Endothelial cell of umbilical vein (primary cell): ENCODE data around the gene NOP9. TPM values are rescaled to one million over a fixed set of nuclear protein-coding genes. Genes with fewer than 3 reads are reported as not detected.

Experiments used
- BruUV-seq: library from RNA; stranded (reverse); fragments of 400-500 nt; replicated peaks from 2 replicates; lab custom pipeline; 2021; lab: Mats Ljungman, UMichigan
- CTCF ChIA-PET: fragments of 300-600, 350-600 bp; sonication (Branson Sonifier 250); formaldehyde crosslinking; loops from one replicate; lab custom pipeline; 2021; ENCODE audit warnings: antibody characterized with exemption, inconsistent platforms; lab: Charles Lee
- POLR2A ChIA-PET: fragments of 300-600, 350-600 bp; sonication (Branson Sonifier 250); formaldehyde crosslinking; loops from one replicate; lab custom pipeline; 2021; ENCODE audit warnings: antibody characterized with exemption, inconsistent platforms; lab: Charles Lee
- DNase-seq: peaks from one replicate; pipeline ENCODE4 v3.0.0-alpha.2; 2011; ENCODE audit warnings: low read depth, low spot score
- FAIRE-seq: peaks from 2 replicates; lab custom pipeline; 2011; peaks lifted over from hg19 to GRCh38; lab: Jason Lieb, UNC
- H2AFZ ChIP-seq: 2 replicates; pipeline ENCODE4 v1.6.0; 2012; ENCODE audit warnings: low read depth, low read length, control low read depth, inconsistent platforms
- H3K27ac ChIP-seq: 2 replicates; pipeline ENCODE4 v1.5.1; 2011; ENCODE audit warnings: low read depth, mild to moderate bottlenecking, control low read depth, low read length, moderate library complexity; ENCODE audit not compliant: insufficient read depth
- H3K27me3 ChIP-seq, 2 experiments: 2 replicates each; pipeline versions ENCODE4 v1.6.0 to v1.6.1; 2011; ENCODE audit warnings: low read length in 2 of 2, mixed read lengths in 1 of 2; ENCODE audit not compliant: control insufficient read depth in 2 of 2, insufficient read depth in 2 of 2
- H3K36me3 ChIP-seq, 2 experiments: 2 replicates in 1 of 2; 3 replicates in 1 of 2; pipeline ENCODE4 v1.5.1; 2011; ENCODE audit warnings: low read length in 2 of 2, mild to moderate bottlenecking in 1 of 2, moderate library complexity in 1 of 2; ENCODE audit not compliant: control insufficient read depth in 2 of 2, insufficient read depth in 2 of 2; ENCODE audit errors: extremely low read depth in 1 of 2
- H3K4me1 ChIP-seq: 3 replicates; pipeline ENCODE4 v1.5.1; 2011; ENCODE audit warnings: mild to moderate bottlenecking, low read length; ENCODE audit not compliant: control insufficient read depth, insufficient read depth; ENCODE audit errors: extremely low read depth
- H3K4me2 ChIP-seq: 2 replicates; pipeline ENCODE4 v1.6.1; 2011; ENCODE audit warnings: low read length, control low read depth, mixed read lengths; ENCODE audit not compliant: insufficient read depth
- H3K4me3 ChIP-seq, 3 experiments: fragments of 200-600 bp in 1 of 3; sonication (generic), shearing (Covaris generic) in 1 of 3; replicated peaks in 1 of 3; 2 replicates each; pipeline ENCODE4 v1.5.1; 2011 to 2016; ENCODE audit warnings: control low read depth in 3 of 3, low read length in 3 of 3, mild to moderate bottlenecking in 2 of 3, inconsistent platforms in 1 of 3, low read depth in 1 of 3, moderate library complexity in 1 of 3; ENCODE audit not compliant: insufficient read depth in 1 of 3
- H3K79me2 ChIP-seq: 2 replicates; pipeline ENCODE4 v1.6.0; 2012; ENCODE audit warnings: low read length, inconsistent platforms; ENCODE audit not compliant: control insufficient read depth, insufficient read depth
- H3K9ac ChIP-seq: replicated peaks from 2 replicates; pipeline ENCODE3; 2011; ENCODE audit warnings: low read length, control low read depth; ENCODE audit not compliant: insufficient read depth; ENCODE audit errors: extremely low read depth
- H3K9me1 ChIP-seq: replicated peaks from 3 replicates; pipeline ENCODE4 v1.6.0; 2011; ENCODE audit warnings: mild to moderate bottlenecking, low read length; ENCODE audit not compliant: control insufficient read depth, insufficient read depth; ENCODE audit errors: extremely low read depth
- H3K9me3 ChIP-seq: replicated peaks from 2 replicates; pipeline ENCODE4 v1.5.1; 2012; ENCODE audit warnings: low read length, inconsistent platforms; ENCODE audit not compliant: control insufficient read depth, insufficient read depth
- H4K20me1 ChIP-seq: replicated peaks from 2 replicates; pipeline ENCODE3; 2011; ENCODE audit warnings: mild to moderate bottlenecking, low read length; ENCODE audit not compliant: control insufficient read depth, insufficient read depth; ENCODE audit errors: extremely low read depth
- EZH2 ChIP-seq: IDR thresholded peaks from 2 replicates; pipeline ENCODE4 v1.6.1; 2012; ENCODE audit warnings: borderline replicate concordance, low read depth, mild to moderate bottlenecking, moderate library complexity, low read length, inconsistent platforms; ENCODE audit not compliant: severe bottlenecking
- FOS ChIP-seq: IDR thresholded peaks from 2 replicates; pipeline ENCODE4 v1.6.1; 2011; ENCODE audit warnings: mild to moderate bottlenecking, low read length, moderate library complexity, borderline replicate concordance; ENCODE audit not compliant: insufficient read depth
- GATA2 ChIP-seq: IDR thresholded peaks from 2 replicates; pipeline ENCODE4 v1.7.0; 2011; ENCODE audit warnings: low read depth, mild to moderate bottlenecking, moderate library complexity, mixed read lengths, low read length; ENCODE audit not compliant: insufficient read length, insufficient read depth
- JUN ChIP-seq: IDR thresholded peaks from 2 replicates; pipeline ENCODE4 v1.6.1; 2011; ENCODE audit warnings: borderline replicate concordance, low read depth; ENCODE audit not compliant: insufficient read length, insufficient read depth
- MYC ChIP-seq: IDR thresholded peaks from one replicate; pipeline ENCODE4 v1.6.1; 2011; ENCODE audit warnings: mild to moderate bottlenecking, low read depth, low read length
- POLR2A ChIP-seq: IDR thresholded peaks from 2 replicates; pipeline ENCODE4 v1.6.1; 2012; ENCODE audit warnings: low read depth, mild to moderate bottlenecking, control low read depth, low read length
- POLR2AphosphoS5 ChIP-seq: IDR thresholded peaks from 2 replicates; pipeline ENCODE4 v1.6.1; 2012; ENCODE audit warnings: low read depth, mild to moderate bottlenecking, control low read depth, low read length, moderate library complexity; ENCODE audit not compliant: insufficient read depth
- dilution Hi-C: fragments of 300-500 bp; cut with MboI; formaldehyde crosslinking; loops from one replicate; pipeline ENCODE4 v1.15.0; 2019; ENCODE audit warnings: low sequenced_read_pairs; ENCODE audit not compliant: extremely low pct_ligation_motif_present
- intact Hi-C: fragments of 100-400 bp; cut with micrococcal nuclease; formaldehyde crosslinking; loops from one replicate; pipeline ENCODE4 v1.10.0; 2022
- polyA plus RNA-seq, 4 experiments: library from polyadenylated mRNA; depleted of rRNA in 3 of 4; stranded (reverse) in 3 of 4; unstranded in 1 of 4; fragments of >200 nt; gene quantifications; 2 replicates each; pipeline versions ENCODE4 v1.2.1 to v1.2.3, GENCODE V29; 2011 to 2012; ENCODE audit warnings: missing spikeins in 1 of 4
- total RNA-seq: library from RNA; stranded (reverse); gene quantifications from 2 replicates; pipeline ENCODE4 v1.2.3, GENCODE V29; 2021
- TF ChIP-seq, protein P1 (sequence below): IDR thresholded peaks from 2 replicates; pipeline ENCODE4 v1.6.1; 2011; ENCODE audit not compliant: insufficient read depth, insufficient read length
- TF ChIP-seq, protein P2 (sequence below), 2 donors: IDR thresholded peaks; 1 replicate in 1 of 2; 2 replicates in 1 of 2; pipeline ENCODE4 v1.5.1; 2011; ENCODE audit warnings: low read length in 2 of 2, mild to moderate bottlenecking in 2 of 2, moderate library complexity in 2 of 2, control low read depth in 1 of 2, inconsistent platforms in 1 of 2, low read depth in 1 of 2; ENCODE audit not compliant: insufficient read depth in 1 of 2; ENCODE audit errors: extremely low read depth in 1 of 2

NOP9 gene
- total and polyA plus RNA-seq, 2 donors (not counting 3 experiments of a cell fraction or from before 2014, with no cell fraction given), result 16.2 to 31.0 TPM

DNA sequence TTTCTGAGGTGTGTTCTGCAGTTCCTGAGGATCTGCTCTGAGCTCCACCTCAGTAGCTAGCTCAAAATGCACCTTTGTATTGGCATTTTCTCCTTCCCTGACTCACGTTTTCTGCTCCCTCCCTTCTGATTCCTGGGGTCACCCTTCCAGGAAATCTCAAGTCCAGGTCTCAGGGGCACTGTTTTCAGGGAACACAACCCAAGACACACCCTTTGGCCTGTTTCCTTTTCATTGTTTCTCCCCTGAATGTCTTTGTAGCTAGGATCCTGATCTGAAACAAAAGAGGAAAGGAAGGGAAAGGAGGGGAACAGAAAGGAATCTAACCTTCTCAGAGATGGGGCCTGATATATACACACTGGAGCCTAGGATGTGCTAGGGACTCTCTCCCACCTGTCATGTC is 47.5 kb downstream of the NOP9 start:
- BruUV-seq, result no TSS peak
- dilution Hi-C loops, result no loop called here
- no peak overlapping the region for H3K9ac ChIP-seq
- intact Hi-C loops, result no loop called here
- FAIRE-seq (peak; percentile 55), DNase-seq (no peak)
- H3K4me3 ChIP-seq, result no peak overlapping the region
- H3K9me3 ChIP-seq, result no peaks in the 10 kb centered on the region
- no peak overlapping the region for H2AFZ ChIP-seq
- no peak overlapping the region for H3K4me2 ChIP-seq
- no peaks in the 10 kb centered on the region for H4K20me1 ChIP-seq
- H3K27me3 ChIP-seq, result peaks cover 24 to 28% of the 10 kb centered on the region in 2 experiments
- no peaks in the 10 kb centered on the region for H3K9me1 ChIP-seq
- no peak overlapping the region for H3K27ac ChIP-seq
- H3K4me1 ChIP-seq, result no peaks in the 10 kb centered on the region
- POLR2A ChIA-PET, result no interaction called here
- CTCF ChIA-PET, result interaction anchor here (1.0 to 5.7 kb wide), 5 partner anchors 12 to 89 kb away, joined by 3 to 57 read pairs (median 7); partner anchors contain the start of gene ADCY4
- no peaks in the 10 kb centered on the region for H3K36me3 ChIP-seq
- H3K79me2 ChIP-seq, result no peaks in the 10 kb centered on the region
- TF ChIP-seq, protein P1, sequence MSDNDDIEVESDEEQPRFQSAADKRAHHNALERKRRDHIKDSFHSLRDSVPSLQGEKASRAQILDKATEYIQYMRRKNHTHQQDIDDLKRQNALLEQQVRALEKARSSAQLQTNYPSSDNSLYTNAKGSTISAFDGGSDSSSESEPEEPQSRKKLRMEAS, result no peak
- TF ChIP-seq, protein P2, sequence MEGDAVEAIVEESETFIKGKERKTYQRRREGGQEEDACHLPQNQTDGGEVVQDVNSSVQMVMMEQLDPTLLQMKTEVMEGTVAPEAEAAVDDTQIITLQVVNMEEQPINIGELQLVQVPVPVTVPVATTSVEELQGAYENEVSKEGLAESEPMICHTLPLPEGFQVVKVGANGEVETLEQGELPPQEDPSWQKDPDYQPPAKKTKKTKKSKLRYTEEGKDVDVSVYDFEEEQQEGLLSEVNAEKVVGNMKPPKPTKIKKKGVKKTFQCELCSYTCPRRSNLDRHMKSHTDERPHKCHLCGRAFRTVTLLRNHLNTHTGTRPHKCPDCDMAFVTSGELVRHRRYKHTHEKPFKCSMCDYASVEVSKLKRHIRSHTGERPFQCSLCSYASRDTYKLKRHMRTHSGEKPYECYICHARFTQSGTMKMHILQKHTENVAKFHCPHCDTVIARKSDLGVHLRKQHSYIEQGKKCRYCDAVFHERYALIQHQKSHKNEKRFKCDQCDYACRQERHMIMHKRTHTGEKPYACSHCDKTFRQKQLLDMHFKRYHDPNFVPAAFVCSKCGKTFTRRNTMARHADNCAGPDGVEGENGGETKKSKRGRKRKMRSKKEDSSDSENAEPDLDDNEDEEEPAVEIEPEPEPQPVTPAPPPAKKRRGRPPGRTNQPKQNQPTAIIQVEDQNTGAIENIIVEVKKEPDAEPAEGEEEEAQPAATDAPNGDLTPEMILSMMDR (IDR thresholded peaks at IDR 0.05; ENCODE audit: extremely low read depth in 1 of 2, insufficient read depth in 1 of 2, low read depth in 1 of 2, low read length in 2 of 2), result no peak
- no peak for TF ChIP-seq GATA2
- TF ChIP-seq MYC, result no peak
- no peak for TF ChIP-seq EZH2
- no peak for TF ChIP-seq FOS
- no peak for TF ChIP-seq POLR2A
- no peak for TF ChIP-seq POLR2AphosphoS5
- TF ChIP-seq JUN, result no peak
